Activated T-cell treated with anti-CD3 and anti-CD28 coated beads, Interleukin-2, amount 50 U/mL, for 24 hours (primary cell): ENCODE data around the gene PIGC.

Experiments used
- DNase-seq: peaks from one replicate; pipeline ENCODE4 v3.0.0-alpha.2; 2020
- H3K27ac Mint-ChIP-seq: 2 replicates; pipeline ENCODE4 v1.8.0; 2020; ENCODE audit warnings: mild to moderate bottlenecking, mixed read lengths
- H3K27me3 Mint-ChIP-seq: 2 replicates; pipeline ENCODE4 v1.8.0; 2020; ENCODE audit warnings: mixed read lengths
- H3K36me3 Mint-ChIP-seq: 2 replicates; pipeline ENCODE4 v1.8.0; 2020; ENCODE audit warnings: low read depth, mixed read lengths
- H3K4me1 Mint-ChIP-seq: 2 replicates; pipeline ENCODE4 v1.8.0; 2020; ENCODE audit warnings: low read depth, mixed read lengths
- H3K4me3 Mint-ChIP-seq: 2 replicates; pipeline ENCODE4 v1.8.0; 2020; ENCODE audit warnings: mild to moderate bottlenecking, moderate library complexity, mixed read lengths
- H3K9me3 Mint-ChIP-seq: 2 replicates; pipeline ENCODE4 v1.8.0; 2020; ENCODE audit warnings: mixed read lengths

Gene PIGC

GRCh38 chr1:172430128-172430454 is 13.8 kb downstream of the PIGC start:
- H3K36me3 Mint-ChIP-seq, result peaks cover 2% of the 10 kb centered on the region
- peak overlapping the region; percentile 27 for H3K27ac Mint-ChIP-seq
- no peak for DNase-seq
- H3K4me3 Mint-ChIP-seq, result no peak overlapping the region
- peaks cover 48% of the 10 kb centered on the region for H3K4me1 Mint-ChIP-seq
- H3K27me3 Mint-ChIP-seq, result no peaks in the 10 kb centered on the region
- no peaks in the 10 kb centered on the region for H3K9me3 Mint-ChIP-seq

GRCh38 chr1:172429331-172430127 is 14.3 kb downstream of the PIGC start:
- Mint-ChIP-seq H3K36me3 (peaks cover 2% of the 10 kb centered on the region), H3K27me3 (no peaks in the 10 kb centered on the region), H3K27ac (peak overlapping the region; percentile 27), H3K9me3 (no peaks in the 10 kb centered on the region), H3K4me3 (no peak overlapping the region), H3K4me1 (peaks cover 48% of the 10 kb centered on the region)
- DNase-seq, result no peak

GRCh38 chr1:172427191-172427590 is 16.7 kb downstream of the PIGC start:
- Mint-ChIP-seq H3K36me3 (no peaks in the 10 kb centered on the region), H3K27ac (no peak overlapping the region)
- no peak for DNase-seq

GRCh38 chr1:172425339-172425738 is 18.5 kb downstream of the PIGC start:
- Mint-ChIP-seq H3K9me3 (no peaks in the 10 kb centered on the region), H3K27ac (no peak overlapping the region), H3K36me3 (no peaks in the 10 kb centered on the region), H3K4me1 (peaks cover 25% of the 10 kb centered on the region), H3K27me3 (no peaks in the 10 kb centered on the region), H3K4me3 (no peak overlapping the region)
- no peak for DNase-seq

More at GRCh38 chr1:172427191-172427590, 16.7 kb downstream of the PIGC start:
- Mint-ChIP-seq H3K27me3 (no peaks in the 10 kb centered on the region), H3K4me1 (peaks cover 32% of the 10 kb centered on the region), H3K9me3 (no peaks in the 10 kb centered on the region), H3K4me3 (no peak overlapping the region)

- Mint-ChIP-seq H3K9me3 (no peaks in the 10 kb centered on the region), H3K27me3 (no peaks in the 10 kb centered on the region), H3K27ac (no peak overlapping the region), H3K4me1 (peaks cover 16% of the 10 kb centered on the region), H3K4me3 (no peak overlapping the region), H3K36me3 (no peaks in the 10 kb centered on the region)
- no peak for DNase-seq
Observed at GRCh38 chr1:172423336-172423735, 20.5 kb downstream of the PIGC start.

- H3K27ac Mint-ChIP-seq, result no peak overlapping the region
- no peaks in the 10 kb centered on the region for H3K9me3 Mint-ChIP-seq
- H3K4me1 Mint-ChIP-seq, result peaks cover 16% of the 10 kb centered on the region
- H3K36me3 Mint-ChIP-seq, result no peaks in the 10 kb centered on the region
- DNase-seq, result no peak
- no peak overlapping the region for H3K4me3 Mint-ChIP-seq
- no peaks in the 10 kb centered on the region for H3K27me3 Mint-ChIP-seq
Observed at GRCh38 chr1:172421974-172422604, 21.8 kb downstream of the PIGC start.

GRCh38 chr1:172420385-172420784 is 23.5 kb downstream of the PIGC start, which contains the start of gene C1orf105:
C1orf105 (plus strand) TSS chr1:172420685; CDS start chr1:172420886, 201 bp downstream.
- Mint-ChIP-seq H3K36me3 (no peaks in the 10 kb centered on the region), H3K27me3 (no peaks in the 10 kb centered on the region), H3K27ac (no peak within 1 kb of the TSS)

GRCh38 chr1:172417557-172417956 is 26.3 kb downstream of the PIGC start:
- Mint-ChIP-seq H3K27ac (no peak overlapping the region), H3K4me3 (no peak overlapping the region), H3K4me1 (peaks cover 17% of the 10 kb centered on the region), H3K36me3 (peaks cover 1% of the 10 kb centered on the region), H3K27me3 (no peaks in the 10 kb centered on the region), H3K9me3 (no peaks in the 10 kb centered on the region)
- DNase-seq, result no peak

More at GRCh38 chr1:172420385-172420784, 23.5 kb downstream of the PIGC start, which contains the start of gene C1orf105:
- DNase-seq, result no peak
- peaks cover 16% of the 10 kb centered on the region for H3K4me1 Mint-ChIP-seq
- no peak within 1 kb of the TSS for H3K4me3 Mint-ChIP-seq
- no peaks in the 10 kb centered on the region for H3K9me3 Mint-ChIP-seq

GRCh38 chr1:172416496-172417035 is 27.3 kb downstream of the PIGC start:
- Mint-ChIP-seq H3K27me3 (no peaks in the 10 kb centered on the region), H3K27ac (no peak overlapping the region), H3K4me1 (peaks cover 25% of the 10 kb centered on the region), H3K36me3 (peaks cover 1% of the 10 kb centered on the region), H3K4me3 (no peak overlapping the region), H3K9me3 (no peaks in the 10 kb centered on the region)
- no peak for DNase-seq

- Mint-ChIP-seq H3K9me3 (no peaks in the 10 kb centered on the region), H3K36me3 (peaks cover 1% of the 10 kb centered on the region), H3K27me3 (no peaks in the 10 kb centered on the region), H3K4me1 (peaks cover 19% of the 10 kb centered on the region), H3K4me3 (no peak overlapping the region), H3K27ac (no peak overlapping the region)
- DNase-seq, result no peak
Observed at GRCh38 chr1:172414331-172414730, 29.5 kb downstream of the PIGC start.

GRCh38 chr1:172411791-172412338 is 32.0 kb downstream of the PIGC start:
- peak overlapping the region; percentile 91 for H3K27ac Mint-ChIP-seq
- peaks cover 1% of the 10 kb centered on the region for H3K36me3 Mint-ChIP-seq
- peaks cover 17% of the 10 kb centered on the region for H3K4me1 Mint-ChIP-seq
- H3K27me3 Mint-ChIP-seq, result no peaks in the 10 kb centered on the region
- H3K4me3 Mint-ChIP-seq, result no peak overlapping the region
- no peaks in the 10 kb centered on the region for H3K9me3 Mint-ChIP-seq
- DNase-seq, result no peak

GRCh38 chr1:172410027-172410426 is 33.8 kb downstream of the PIGC start:
- Mint-ChIP-seq H3K4me1 (peaks cover 23% of the 10 kb centered on the region), H3K27ac (no peak overlapping the region), H3K36me3 (peaks cover 1% of the 10 kb centered on the region), H3K27me3 (no peaks in the 10 kb centered on the region), H3K4me3 (no peak overlapping the region), H3K9me3 (no peaks in the 10 kb centered on the region)
- no peak for DNase-seq

- no peak overlapping the region for H3K4me3 Mint-ChIP-seq
- no peaks in the 10 kb centered on the region for H3K27me3 Mint-ChIP-seq
- H3K9me3 Mint-ChIP-seq, result no peaks in the 10 kb centered on the region
- DNase-seq, result no peak
- peaks cover 23% of the 10 kb centered on the region for H3K4me1 Mint-ChIP-seq
- H3K36me3 Mint-ChIP-seq, result no peaks in the 10 kb centered on the region
- no peak overlapping the region for H3K27ac Mint-ChIP-seq
Observed at GRCh38 chr1:172408958-172409357, 34.9 kb downstream of the PIGC start.

GRCh38 chr1:172406968-172407367 is 36.9 kb downstream of the PIGC start:
- Mint-ChIP-seq H3K27me3 (no peaks in the 10 kb centered on the region), H3K36me3 (no peaks in the 10 kb centered on the region), H3K4me3 (no peak overlapping the region), H3K4me1 (peaks cover 23% of the 10 kb centered on the region), H3K9me3 (no peaks in the 10 kb centered on the region), H3K27ac (no peak overlapping the region)
- no peak for DNase-seq

- no peak for DNase-seq
- H3K4me3 Mint-ChIP-seq, result no peak overlapping the region
- H3K9me3 Mint-ChIP-seq, result no peaks in the 10 kb centered on the region
- H3K27ac Mint-ChIP-seq, result no peak overlapping the region
- no peaks in the 10 kb centered on the region for H3K36me3 Mint-ChIP-seq
- H3K27me3 Mint-ChIP-seq, result no peaks in the 10 kb centered on the region
- peaks cover 20% of the 10 kb centered on the region for H3K4me1 Mint-ChIP-seq
Observed at GRCh38 chr1:172405912-172406311, 38.0 kb downstream of the PIGC start.
